GM12878 (cell line): ENCODE data around the gene EPGN. TPM values are rescaled to one million over a fixed set of nuclear protein-coding genes. Genes with fewer than 3 reads are reported as not detected.

Experiments used
- ASH2L ChIP-seq: fragments of 300-600, 200-600 bp; sonication (generic); IDR thresholded peaks from 2 replicates; pipeline ENCODE4 v1.6.1; 2017; ENCODE audit warnings: low read depth, mild to moderate bottlenecking, borderline replicate concordance
- EZH2 ChIP-seq: IDR thresholded peaks from 2 replicates; pipeline ENCODE4 v1.6.1; 2012; ENCODE audit warnings: low read depth, mild to moderate bottlenecking, control low read depth, inconsistent platforms, low read length, borderline replicate concordance; ENCODE audit not compliant: control insufficient read depth
- HCFC1 ChIP-seq: fragments of 150-350 bp; IDR thresholded peaks from 2 replicates; pipeline ENCODE4 v1.6.1; 2014; ENCODE audit warnings: low read length
- MEF2A ChIP-seq: IDR thresholded peaks from 2 replicates; pipeline ENCODE4 v1.6.1; 2011; ENCODE audit warnings: low read depth, mild to moderate bottlenecking, low read length, moderate library complexity; ENCODE audit not compliant: insufficient read depth
- MEF2B ChIP-seq: fragments of 450-650 bp; IDR thresholded peaks from 2 replicates; pipeline ENCODE4 v1.6.1; 2018; ENCODE audit warnings: mild to moderate bottlenecking, moderate library complexity; ENCODE audit not compliant: partially characterized antibody, poor library complexity, severe bottlenecking
- PBX3 ChIP-seq: IDR thresholded peaks from 2 replicates; pipeline ENCODE4 v1.6.1; 2011; ENCODE audit warnings: mild to moderate bottlenecking, low read depth, low read length, moderate library complexity; ENCODE audit not compliant: insufficient replicate concordance
- POU2F2 ChIP-seq: IDR thresholded peaks from 3 replicates; pipeline ENCODE4 v1.6.1; 2011; ENCODE audit warnings: low read depth, mild to moderate bottlenecking, low read length, borderline replicate concordance
- PRDM15 ChIP-seq: fragments of 450-650 bp; formaldehyde crosslinking; IDR thresholded peaks from 2 replicates; pipeline ENCODE4 v1.4.0; 2020; ENCODE audit warnings: mild to moderate bottlenecking, moderate library complexity
- STAT1 ChIP-seq: fragments of 450-650 bp; conservative IDR thresholded peaks from 2 replicates; pipeline ENCODE4 v1.6.1; 2014; ENCODE audit warnings: antibody characterized with exemption, mild to moderate bottlenecking
- SUPT20H ChIP-seq: IDR thresholded peaks from 2 replicates; pipeline ENCODE4 v1.6.1; 2011; ENCODE audit warnings: low read depth, mild to moderate bottlenecking, low read length, moderate library complexity, borderline replicate concordance; ENCODE audit not compliant: control insufficient read depth
- TCF3 ChIP-seq: IDR thresholded peaks from 2 replicates; pipeline ENCODE4 v1.6.1; 2012; ENCODE audit warnings: low read depth, mild to moderate bottlenecking, low read length, borderline replicate concordance; ENCODE audit not compliant: insufficient read depth
- ZNF207 ChIP-seq: fragments of 450-650 bp; IDR thresholded peaks from 2 replicates; pipeline ENCODE4 v1.6.1; 2014; ENCODE audit warnings: antibody characterized with exemption, mild to moderate bottlenecking, borderline replicate concordance
- polyA plus RNA-seq, 11 experiments: library from polyadenylated mRNA; depleted of rRNA in 4 of 11; unstranded in 6 of 11; stranded (reverse) in 5 of 11; fragments of >200 nt; fragmentation: Nextera tagmentation in 4 of 11; fragmentation: Illumina TruSeq in 1 of 11; extraction: Ambion mirVana in 4 of 11; extraction: Trizol in 1 of 11; gene quantifications; 1 replicate in 1 of 11; 2 replicates in 10 of 11; pipeline versions ENCODE4 v1.2.1 to v1.2.3, GENCODE V29; 2011 to 2016; ENCODE audit warnings: inconsistent platforms in 2 of 11, missing spikeins in 2 of 11, low read depth in 1 of 11
- total RNA-seq, 4 experiments: library from RNA; depleted of rRNA in 3 of 4; stranded (reverse); fragments of >200 nt in 3 of 4; fragmentation: Illumina TruSeq in 1 of 4; extraction: Trizol in 1 of 4; gene quantifications; 2 replicates each; pipeline versions ENCODE4 v1.2.1 to v1.2.3, GENCODE V29; 2013 to 2021
- TF ChIP-seq, protein P1 (sequence below): fragments of 450-650 bp; formaldehyde crosslinking; IDR thresholded peaks from 2 replicates; pipeline ENCODE4 v1.4.0; 2022; ENCODE audit warnings: mild to moderate bottlenecking, moderate library complexity
- TF ChIP-seq, protein P2 (sequence below): fragments of 450-650 bp; IDR thresholded peaks from 2 replicates; pipeline ENCODE4 v1.6.1; 2017; ENCODE audit warnings: antibody characterized with exemption, mild to moderate bottlenecking, moderate library complexity

EPGN gene
- total and polyA plus RNA-seq, 10 of the 15 experiments (the other 5 are each of a cell fraction or from before 2014, with no cell fraction given): 0.06 to 0.54 (median 0.28) TPM; not detected in 6

GRCh38 chr4:74330295-74330750 is 22.1 kb downstream of the EPGN start (continued):
- no peak for TF ChIP-seq MEF2A
- no peak for TF ChIP-seq ZNF207
- no peak for TF ChIP-seq SUPT20H
- TF ChIP-seq, protein P1, sequence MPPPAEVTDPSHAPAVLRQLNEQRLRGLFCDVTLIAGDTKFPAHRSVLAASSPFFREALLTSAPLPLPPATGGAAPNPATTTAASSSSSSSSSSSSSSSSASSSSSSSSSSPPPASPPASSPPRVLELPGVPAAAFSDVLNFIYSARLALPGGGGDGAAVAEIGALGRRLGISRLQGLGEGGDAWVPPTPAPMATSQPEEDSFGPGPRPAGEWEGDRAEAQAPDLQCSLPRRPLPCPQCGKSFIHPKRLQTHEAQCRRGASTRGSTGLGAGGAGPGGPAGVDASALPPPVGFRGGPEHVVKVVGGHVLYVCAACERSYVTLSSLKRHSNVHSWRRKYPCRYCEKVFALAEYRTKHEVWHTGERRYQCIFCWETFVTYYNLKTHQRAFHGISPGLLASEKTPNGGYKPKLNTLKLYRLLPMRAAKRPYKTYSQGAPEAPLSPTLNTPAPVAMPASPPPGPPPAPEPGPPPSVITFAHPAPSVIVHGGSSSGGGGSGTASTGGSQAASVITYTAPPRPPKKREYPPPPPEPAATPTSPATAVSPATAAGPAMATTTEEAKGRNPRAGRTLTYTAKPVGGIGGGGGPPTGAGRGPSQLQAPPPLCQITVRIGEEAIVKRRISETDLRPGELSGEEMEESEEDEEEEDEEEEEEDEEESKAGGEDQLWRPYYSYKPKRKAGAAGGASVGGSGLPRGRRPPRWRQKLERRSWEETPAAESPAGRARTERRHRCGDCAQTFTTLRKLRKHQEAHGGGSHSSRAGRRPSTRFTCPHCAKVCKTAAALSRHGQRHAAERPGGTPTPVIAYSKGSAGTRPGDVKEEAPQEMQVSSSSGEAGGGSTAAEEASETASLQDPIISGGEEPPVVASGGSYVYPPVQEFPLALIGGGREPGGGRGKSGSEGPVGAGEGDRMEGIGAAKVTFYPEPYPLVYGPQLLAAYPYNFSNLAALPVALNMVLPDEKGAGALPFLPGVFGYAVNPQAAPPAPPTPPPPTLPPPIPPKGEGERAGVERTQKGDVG: no peak
- TF ChIP-seq MEF2B: no peak
- no peak for TF ChIP-seq PRDM15 (CRISPR knock-in tag)
- TF ChIP-seq, protein P2, sequence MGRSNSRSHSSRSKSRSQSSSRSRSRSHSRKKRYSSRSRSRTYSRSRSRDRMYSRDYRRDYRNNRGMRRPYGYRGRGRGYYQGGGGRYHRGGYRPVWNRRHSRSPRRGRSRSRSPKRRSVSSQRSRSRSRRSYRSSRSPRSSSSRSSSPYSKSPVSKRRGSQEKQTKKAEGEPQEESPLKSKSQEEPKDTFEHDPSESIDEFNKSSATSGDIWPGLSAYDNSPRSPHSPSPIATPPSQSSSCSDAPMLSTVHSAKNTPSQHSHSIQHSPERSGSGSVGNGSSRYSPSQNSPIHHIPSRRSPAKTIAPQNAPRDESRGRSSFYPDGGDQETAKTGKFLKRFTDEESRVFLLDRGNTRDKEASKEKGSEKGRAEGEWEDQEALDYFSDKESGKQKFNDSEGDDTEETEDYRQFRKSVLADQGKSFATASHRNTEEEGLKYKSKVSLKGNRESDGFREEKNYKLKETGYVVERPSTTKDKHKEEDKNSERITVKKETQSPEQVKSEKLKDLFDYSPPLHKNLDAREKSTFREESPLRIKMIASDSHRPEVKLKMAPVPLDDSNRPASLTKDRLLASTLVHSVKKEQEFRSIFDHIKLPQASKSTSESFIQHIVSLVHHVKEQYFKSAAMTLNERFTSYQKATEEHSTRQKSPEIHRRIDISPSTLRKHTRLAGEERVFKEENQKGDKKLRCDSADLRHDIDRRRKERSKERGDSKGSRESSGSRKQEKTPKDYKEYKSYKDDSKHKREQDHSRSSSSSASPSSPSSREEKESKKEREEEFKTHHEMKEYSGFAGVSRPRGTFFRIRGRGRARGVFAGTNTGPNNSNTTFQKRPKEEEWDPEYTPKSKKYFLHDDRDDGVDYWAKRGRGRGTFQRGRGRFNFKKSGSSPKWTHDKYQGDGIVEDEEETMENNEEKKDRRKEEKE: no peak
- TF ChIP-seq PBX3: no peak
- TF ChIP-seq STAT1: no peak
- no peak for TF ChIP-seq TCF3
- TF ChIP-seq POU2F2: no peak
- no peak for TF ChIP-seq HCFC1
- TF ChIP-seq EZH2: no peak
- TF ChIP-seq ASH2L: no peak
- TF ChIP-seq, all 136 proteins: peak for 0
